ENCODE results near the gene C1QB. TPM values are rescaled to one million over a fixed set of nuclear protein-coding genes. Genes with fewer than 3 reads are reported as not detected.
"Not testable (repeated sequence)": the region's sequence is repeated elsewhere in the genome, so short reads cannot be mapped to it uniquely, and the experiment has no call there.

The C1QB gene
- total RNA-seq, 4 donors from 2014 or later: 14.5 to 71.5 (median 33.0) TPM

GRCh38 chr1:22704440-22705067 lies 51.5 kb downstream of the C1QB start:
- Histone ChIP-seq H3K9me3 (no peaks in the 10 kb centered on the region), H3K27ac (no peak overlapping the region), H3K4me1 (no peaks in the 10 kb centered on the region), H3K27me3 (no peaks in the 10 kb centered on the region), H3K4me3 (no peak overlapping the region), H3K36me3 (no peaks in the 10 kb centered on the region)
- peak; percentile 86 to 90 for DNase-seq (ENCODE audit: low spot score in 2 of 2)
- TF ChIP-seq CTCF (IDR thresholded peaks at IDR 0.05): peak; percentile 78 to 87
- no peak for TF ChIP-seq POLR2AphosphoS5 (IDR thresholded peaks at IDR 0.05)
- TF ChIP-seq EP300 (IDR thresholded peaks at IDR 0.05): no peak
- no peak for TF ChIP-seq POLR2A (IDR thresholded peaks at IDR 0.05)
- 96% methylated on average over 2 of the region's 2 CpGs for WGBS

DNA sequence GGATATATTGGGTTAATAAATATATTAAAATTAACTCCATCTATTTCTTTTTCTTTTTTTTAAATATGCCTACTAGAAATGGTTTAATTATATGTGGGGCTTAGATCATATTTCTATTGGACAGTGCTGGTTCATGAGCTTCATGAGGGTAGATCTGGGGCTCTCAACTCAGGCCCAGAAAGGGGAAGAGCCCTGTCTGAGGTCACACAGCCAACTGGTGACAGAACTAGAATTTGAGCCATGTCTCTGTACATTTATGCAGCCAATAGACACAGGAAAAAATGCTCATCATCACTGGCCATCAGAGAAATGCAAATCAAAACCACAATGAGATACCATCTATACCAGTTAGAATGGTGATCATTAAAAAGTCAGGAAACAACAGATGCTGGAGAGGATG lies 52.5 kb downstream of the C1QB start:
- H3K4me1 ChIP-seq: peaks cover 7% of the 10 kb centered on the region
- no peak overlapping the region for H3K27ac ChIP-seq
- no peaks in the 10 kb centered on the region for H3K9me3 ChIP-seq
- no peaks in the 10 kb centered on the region for H3K27me3 ChIP-seq
- DNase-seq (ENCODE audit: low spot score in 2 of 2): no peak
- no peak overlapping the region for H3K4me3 ChIP-seq
- no peak for TF ChIP-seq POLR2AphosphoS5 (IDR thresholded peaks at IDR 0.05)
- TF ChIP-seq EP300 (IDR thresholded peaks at IDR 0.05): no peak
- no peak for TF ChIP-seq CTCF (IDR thresholded peaks at IDR 0.05)
- no peak for TF ChIP-seq POLR2A (IDR thresholded peaks at IDR 0.05)
- no peaks in the 10 kb centered on the region for H3K36me3 ChIP-seq

- H3K27me3 ChIP-seq; H3K36me3 ChIP-seq; H3K4me1 ChIP-seq; H3K9me3 ChIP-seq; H3K4me3 ChIP-seq; H3K27ac ChIP-seq; DNase-seq (ENCODE audit: low spot score in 2 of 2): not testable (repeated sequence)
- 91% methylated on average over 4 of the region's 4 CpGs for WGBS
Measured at GRCh38 chr1:22706100-22706499, 53.1 kb downstream of the C1QB start.

DNA sequence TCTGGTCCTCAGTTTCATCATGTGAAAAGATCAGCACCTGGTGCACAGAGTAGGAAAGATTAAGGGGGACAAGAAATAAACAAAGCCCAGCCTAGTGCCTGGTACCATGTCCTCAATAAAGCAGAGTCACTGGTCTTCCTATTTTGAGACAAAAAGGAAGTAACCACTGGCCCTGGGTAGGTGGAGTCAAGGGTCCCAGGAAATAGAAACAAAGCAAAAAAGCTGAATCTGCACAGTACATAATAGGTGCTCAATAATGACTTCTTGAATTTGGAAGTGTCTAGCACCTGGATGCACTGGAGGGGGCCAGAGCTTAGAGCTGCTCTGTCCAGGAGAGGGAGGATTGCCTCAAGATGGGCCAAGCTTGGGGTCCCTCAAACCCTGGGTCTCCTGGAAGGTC lies 55.7 kb downstream of the C1QB start:
- DNase-seq (ENCODE audit: low spot score in 2 of 2): no peak
- Histone ChIP-seq H3K36me3 (no peaks in the 10 kb centered on the region), H3K9me3 (no peaks in the 10 kb centered on the region), H3K4me1 (peaks cover 21% of the 10 kb centered on the region), H3K27me3 (peaks cover 16% of the 10 kb centered on the region), H3K4me3 (no peak overlapping the region), H3K27ac (no peak overlapping the region)
- TF ChIP-seq POLR2AphosphoS5 (IDR thresholded peaks at IDR 0.05) (no peak), CTCF (IDR thresholded peaks at IDR 0.05) (no peak), EP300 (IDR thresholded peaks at IDR 0.05) (no peak), POLR2A (IDR thresholded peaks at IDR 0.05) (no peak)

DNA sequence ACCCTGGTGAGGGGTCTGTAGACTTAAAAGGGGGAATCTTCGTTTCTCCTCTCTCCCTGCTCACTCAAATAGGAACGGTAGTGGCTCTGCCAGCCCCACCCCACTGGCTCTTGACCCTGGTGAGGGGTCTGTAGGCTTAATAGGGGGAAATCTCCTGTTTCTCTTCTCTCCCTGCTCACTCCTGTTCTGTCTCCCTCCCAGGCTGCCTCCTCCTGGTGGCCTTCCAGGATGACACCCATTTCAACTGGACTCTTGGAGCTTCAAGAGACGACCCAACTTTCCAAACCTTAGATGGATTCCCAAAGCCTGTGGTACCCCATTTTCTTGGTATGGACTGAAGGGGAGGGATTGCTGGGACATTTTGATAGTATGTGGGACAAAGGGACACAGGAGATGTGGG lies 56.2 kb downstream of the C1QB start:
- Histone ChIP-seq H3K36me3 (no peaks in the 10 kb centered on the region), H3K27ac (no peak overlapping the region), H3K9me3 (no peaks in the 10 kb centered on the region), H3K4me1 (peaks cover 21% of the 10 kb centered on the region), H3K4me3 (no peak overlapping the region), H3K27me3 (peaks cover 17% of the 10 kb centered on the region)
- whole genome bisulfite sequencing: 77% methylated on average over 3 of the region's 3 CpGs
- no peak for DNase-seq (ENCODE audit: low spot score in 2 of 2)
- TF ChIP-seq CTCF (IDR thresholded peaks at IDR 0.05): no peak
- TF ChIP-seq POLR2AphosphoS5 (IDR thresholded peaks at IDR 0.05): no peak
- TF ChIP-seq EP300 (IDR thresholded peaks at IDR 0.05): no peak
- TF ChIP-seq POLR2A (IDR thresholded peaks at IDR 0.05): no peak
